H9 (cell line): ENCODE data around the gene NT5DC1. TPM values are rescaled to one million over a fixed set of nuclear protein-coding genes. Genes with fewer than 3 reads are reported as not detected.

Experiments used
- DNase-seq: peaks from one replicate; pipeline ENCODE4 v3.0.0-alpha.2; 2017
- H2AFZ ChIP-seq: one replicate; pipeline ENCODE4 v1.6.1; 2013; ENCODE audit warnings: mild to moderate bottlenecking, low read length, control low read depth, moderate library complexity
- H2AK5ac ChIP-seq: 2 replicates; pipeline ENCODE4 v1.6.1; 2013; ENCODE audit warnings: low read length, control low read depth, mixed read lengths; ENCODE audit not compliant: insufficient read length
- H2BK120ac ChIP-seq: one replicate; pipeline ENCODE4 v1.6.1; 2013; ENCODE audit warnings: low read depth, mild to moderate bottlenecking, low read length, control low read depth, inconsistent platforms; ENCODE audit not compliant: poor library complexity, severe bottlenecking
- H2BK12ac ChIP-seq: 2 replicates; pipeline ENCODE4 v1.6.1; 2013; ENCODE audit warnings: low read length, control low read depth, mixed read lengths, low read depth; ENCODE audit not compliant: insufficient read length
- H2BK15ac ChIP-seq: 2 replicates; pipeline ENCODE4 v1.6.1; 2013; ENCODE audit warnings: low read depth, low read length, control low read depth
- H2BK20ac ChIP-seq: one replicate; pipeline ENCODE4 v1.6.1; 2013; ENCODE audit warnings: low read depth, mild to moderate bottlenecking, low read length, control low read depth, inconsistent platforms; ENCODE audit not compliant: poor library complexity, severe bottlenecking
- H2BK5ac ChIP-seq: 2 replicates; pipeline ENCODE4 v1.6.1; 2013; ENCODE audit warnings: low read length, control low read depth, mixed read lengths; ENCODE audit not compliant: insufficient read length
- H3K14ac ChIP-seq: 2 replicates; pipeline ENCODE4 v1.6.1; 2013; ENCODE audit warnings: low read length, control low read depth; ENCODE audit not compliant: insufficient read depth
- H3K18ac ChIP-seq: 2 replicates; pipeline ENCODE4 v1.6.1; 2013; ENCODE audit warnings: low read depth, mild to moderate bottlenecking, mixed read lengths, low read length, control low read depth; ENCODE audit not compliant: insufficient read length
- H3K23ac ChIP-seq: 2 replicates; pipeline ENCODE4 v1.6.1; 2013; ENCODE audit warnings: low read length, control low read depth, mixed read lengths, low read depth; ENCODE audit not compliant: insufficient read length
- H3K23me2 ChIP-seq: 2 replicates; pipeline ENCODE4 v1.6.1; 2013; ENCODE audit warnings: low read depth, mild to moderate bottlenecking, mixed read lengths, low read length, control low read depth; ENCODE audit not compliant: insufficient read length, poor library complexity, severe bottlenecking
- H3K27ac ChIP-seq: 2 replicates; pipeline ENCODE4 v1.5.1; 2013; ENCODE audit warnings: low read length, control low read depth, mixed read lengths, low read depth; ENCODE audit not compliant: insufficient read length
- H3K27me3 ChIP-seq: 2 replicates; pipeline ENCODE4 v1.6.1; 2013; ENCODE audit warnings: low read length, control low read depth, inconsistent platforms; ENCODE audit not compliant: insufficient read depth
- H3K4ac ChIP-seq: 2 replicates; pipeline ENCODE4 v1.6.1; 2013; ENCODE audit warnings: low read depth, mild to moderate bottlenecking, control low read depth, inconsistent platforms, low read length, moderate library complexity
- H3K4me1 ChIP-seq: 2 replicates; pipeline ENCODE4 v1.6.1; 2013; ENCODE audit warnings: low read length, control low read depth, inconsistent platforms; ENCODE audit not compliant: insufficient read depth
- H3K4me2 ChIP-seq: 2 replicates; pipeline ENCODE4 v1.6.1; 2013; ENCODE audit warnings: low read length, control low read depth, mixed read lengths; ENCODE audit not compliant: insufficient read length, insufficient read depth
- H3K56ac ChIP-seq: 2 replicates; pipeline ENCODE4 v1.6.1; 2013; ENCODE audit warnings: low read depth, mild to moderate bottlenecking, mixed read lengths, low read length, control low read depth; ENCODE audit not compliant: insufficient read length
- H3K79me1 ChIP-seq: 2 replicates; pipeline ENCODE4 v1.6.1; 2013; ENCODE audit warnings: low read depth, mild to moderate bottlenecking, moderate library complexity, low read length, control low read depth, inconsistent platforms; ENCODE audit not compliant: insufficient read depth, poor library complexity, severe bottlenecking
- H3K79me2 ChIP-seq: 2 replicates; pipeline ENCODE4 v1.6.1; 2013; ENCODE audit warnings: low read length, control low read depth, inconsistent platforms; ENCODE audit not compliant: insufficient read depth
- H3K9ac ChIP-seq: 2 replicates; pipeline ENCODE4 v1.6.1; 2013; ENCODE audit warnings: low read length, control low read depth, mixed read lengths; ENCODE audit not compliant: insufficient read length; ENCODE audit errors: extremely low read depth
- H3K9me3 ChIP-seq: one replicate; pipeline ENCODE4 v1.6.1; 2013; ENCODE audit warnings: low read depth, low read length, inconsistent platforms; ENCODE audit not compliant: control insufficient read depth
- H3T11ph ChIP-seq: one replicate; pipeline ENCODE4 v1.6.1; 2013; ENCODE audit warnings: mild to moderate bottlenecking, low read length, control low read depth, inconsistent platforms
- H4K20me1 ChIP-seq: one replicate; pipeline ENCODE4 v1.6.1; 2013; ENCODE audit not compliant: control insufficient read depth, insufficient read length, insufficient read depth
- H4K5ac ChIP-seq: 2 replicates; pipeline ENCODE4 v1.6.1; 2013; ENCODE audit warnings: low read depth, mild to moderate bottlenecking, mixed read lengths, low read length, control low read depth; ENCODE audit not compliant: insufficient read length
- H4K8ac ChIP-seq: replicated peaks from 2 replicates; pipeline ENCODE4 v1.6.1; 2013; ENCODE audit warnings: low read length, control low read depth, mixed read lengths, low read depth; ENCODE audit not compliant: insufficient read length
- H4K91ac ChIP-seq: 2 replicates; pipeline ENCODE4 v1.6.1; 2013; ENCODE audit warnings: low read depth, mild to moderate bottlenecking, moderate library complexity, mixed read lengths, low read length, control low read depth; ENCODE audit not compliant: insufficient read length
- H3K27ac Mint-ChIP-seq, 3 experiments: 2 replicates in 2 of 3; 3 replicates in 1 of 3; pipeline ENCODE4 v1.8.0; 2020 to 2021; ENCODE audit warnings: mixed read lengths in 3 of 3, mild to moderate bottlenecking in 1 of 3, moderate library complexity in 1 of 3
- H3K27me3 Mint-ChIP-seq: 2 replicates; pipeline ENCODE4 v1.8.0; 2021; ENCODE audit warnings: low read depth, mild to moderate bottlenecking, moderate library complexity, mixed read lengths
- H3K36me3 Mint-ChIP-seq, 3 experiments: 2 replicates in 2 of 3; 3 replicates in 1 of 3; pipeline ENCODE4 v1.8.0; 2020 to 2021; ENCODE audit warnings: low read depth in 3 of 3, mixed read lengths in 3 of 3; ENCODE audit not compliant: insufficient read depth in 1 of 3
- H3K4me1 Mint-ChIP-seq, 2 experiments: 2 replicates each; pipeline ENCODE4 v1.8.0; 2020; ENCODE audit warnings: mixed read lengths in 2 of 2
- H3K4me3 Mint-ChIP-seq, 2 experiments: 2 replicates in 1 of 2; 3 replicates in 1 of 2; pipeline ENCODE4 v1.8.0; 2020 to 2021; ENCODE audit warnings: mild to moderate bottlenecking in 2 of 2, mixed read lengths in 2 of 2, moderate library complexity in 1 of 2
- H3K9me3 Mint-ChIP-seq, 2 experiments: 2 replicates in 1 of 2; 3 replicates in 1 of 2; pipeline ENCODE4 v1.8.0; 2020; ENCODE audit warnings: mild to moderate bottlenecking in 2 of 2, mixed read lengths in 2 of 2, moderate library complexity in 1 of 2
- CTCF ChIP-seq: fragments of 200-600 bp; sonication (generic); conservative IDR thresholded peaks from 3 replicates; pipeline ENCODE4 v1.8.0; 2021; ENCODE audit warnings: antibody characterized with exemption, mild to moderate bottlenecking
- WGBS: extraction: QIAGEN DNeasy Blood & Tissue Kit; methylation state at CpG from one replicate; pipeline ENCODE4 v1.1.7; 2013; ENCODE audit warnings: missing lambda C conversion rate, low lambda C conversion rate, mixed read lengths; ENCODE audit not compliant: insufficient read length; ENCODE audit errors: extremely low coverage; 5-methylcytosine and 5-hydroxymethylcytosine counted together
- total RNA-seq: library from RNA; stranded (reverse); gene quantifications from 2 replicates; pipeline ENCODE4 v1.2.1, GENCODE V29; 2021

NT5DC1 gene
- total RNA-seq, 1 experiment from 2014 or later = 64.9 TPM

- Histone ChIP-seq H3K14ac (no peak overlapping the region), H4K20me1 (no peaks in the 10 kb centered on the region), H3K4me1 (no peaks in the 10 kb centered on the region), H3K56ac (no peak overlapping the region), H2BK120ac (no peak overlapping the region), H4K8ac (no peak overlapping the region), H3K79me2 (no peaks in the 10 kb centered on the region), H3K4me2 (no peak overlapping the region), H2BK15ac (no peak overlapping the region), H3K27me3 (no peaks in the 10 kb centered on the region), H2AK5ac (no peak overlapping the region), H3K4ac (no peak overlapping the region), H2BK5ac (no peak overlapping the region), H3K18ac (no peak overlapping the region), H3K23me2 (no peaks in the 10 kb centered on the region), H3K27ac (no peak overlapping the region), H2BK20ac (no peak overlapping the region), H4K5ac (no peak overlapping the region), H4K91ac (no peak overlapping the region), H3K23ac (no peak overlapping the region), H3K9ac (no peak overlapping the region), H2AFZ (no peak overlapping the region), H3K79me1 (no peaks in the 10 kb centered on the region), H3K9me3 (no peaks in the 10 kb centered on the region), H2BK12ac (no peak overlapping the region), H3T11ph (no peak overlapping the region)
- WGBS = no CpG with 5 or more reads among the region's 2 CpGs
- no peak overlapping the region for H3K4me3 Mint-ChIP-seq
- H3K27me3 Mint-ChIP-seq = no peaks in the 10 kb centered on the region
- no peak overlapping the region for H3K27ac Mint-ChIP-seq
- no peak for TF ChIP-seq CTCF
- H3K4me1 Mint-ChIP-seq = peaks cover 5 to 6% of the 10 kb centered on the region in 2 experiments
- H3K9me3 Mint-ChIP-seq = no peaks in the 10 kb centered on the region
- peaks cover 0 to 7% (median 0%) of the 10 kb centered on the region in 3 experiments; a peak in 2 of 7 replicates for H3K36me3 Mint-ChIP-seq
- DNase-seq = no peak
These were observed 27.3 kb downstream of the NT5DC1 start for GRCh38 chr6:116127771-116128493.
